ENCODE data around the gene OR5AK2. TPM values are rescaled to one million over a fixed set of nuclear protein-coding genes. Genes with fewer than 3 reads are reported as not detected.
"Not testable (repeated sequence)": the region's sequence is repeated elsewhere in the genome, so short reads cannot be mapped to it uniquely, and the experiment has no call there.

Gene OR5AK2
- total and polyA plus RNA-seq, 2 of the 8 experiments (the other 6 are each of a cell fraction or from before 2014, with no cell fraction given): not detected

DNA sequence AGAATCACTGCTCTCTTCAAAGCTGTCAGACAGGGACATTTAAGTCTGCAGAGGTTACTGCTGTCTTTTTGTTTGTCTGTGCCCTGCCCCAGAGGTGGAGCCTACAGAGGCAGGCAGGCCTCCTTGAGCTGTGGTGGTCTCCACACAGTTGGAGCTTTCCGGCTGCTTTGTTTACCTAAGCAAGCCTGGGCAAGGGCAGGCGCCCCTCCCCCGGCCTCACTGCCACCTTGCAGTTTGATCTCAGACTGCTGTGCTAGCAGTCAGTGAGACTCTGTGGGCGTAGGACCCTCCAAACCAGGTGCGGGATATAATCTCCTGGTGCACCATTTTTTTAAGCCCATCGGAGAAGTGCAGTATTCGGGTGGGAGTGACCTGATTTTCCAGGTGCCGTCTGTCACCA lies 43.2 kb upstream of the OR5AK2 start:
- H4K91ac ChIP-seq (replicated peaks; ENCODE audit: insufficient read length, low read length); H3K18ac ChIP-seq (ENCODE audit: extremely low read depth, low read length); H3K56ac ChIP-seq (replicated peaks; ENCODE audit: insufficient read length, low read depth, low read length); CTCF ChIA-PET (ENCODE audit: partially characterized antibody); FAIRE-seq; H2BK5ac ChIP-seq (ENCODE audit: low read depth, low read length); H2BK120ac ChIP-seq (replicated peaks; ENCODE audit: low read depth, low read length); H3K4ac ChIP-seq (replicated peaks; ENCODE audit: insufficient read length, low read depth, low read length); H2BK20ac ChIP-seq (ENCODE audit: low read length); H3K27me3 ChIP-seq (replicated peaks in 1 of 4; ENCODE audit: control insufficient read depth in 3 of 4, extremely low read depth in 1 of 4, insufficient read depth in 3 of 4, low read length in 3 of 4); H3K23ac ChIP-seq (ENCODE audit: insufficient read length); DNase-seq (ENCODE audit: low read depth in 1 of 2, low spot score in 2 of 2); H4K8ac ChIP-seq (ENCODE audit: extremely low read depth, insufficient read depth, low read length); H3K79me1 ChIP-seq (ENCODE audit: low read depth, low read length); H2BK15ac ChIP-seq (ENCODE audit: low read length); H3K27ac ChIP-seq (ENCODE audit: low read depth, low read length); H4K5ac ChIP-seq (ENCODE audit: insufficient read length, low read depth, low read length); H3K4me3 ChIP-seq (ENCODE audit: extremely low read depth in 1 of 4, insufficient read depth in 2 of 4, low read depth in 3 of 4, low read length in 4 of 4); H3K14ac ChIP-seq (ENCODE audit: insufficient read length); H3K23me2 ChIP-seq (ENCODE audit: low read depth, low read length); H4K20me1 ChIP-seq (replicated peaks in 1 of 2; ENCODE audit: control insufficient read depth in 1 of 2, insufficient read depth in 2 of 2, low read length in 2 of 2); H2BK12ac ChIP-seq (ENCODE audit: low read depth, low read length); H2AK5ac ChIP-seq (ENCODE audit: low read depth, low read length); POLR2A ChIA-PET (ENCODE audit: partially characterized antibody); H3K4me2 ChIP-seq (ENCODE audit: insufficient read depth in 1 of 2, low read depth in 2 of 2, low read length in 2 of 2); H3K79me2 ChIP-seq (ENCODE audit: control insufficient read depth in 1 of 2, insufficient read depth in 2 of 2, low read length in 2 of 2); H3K9ac ChIP-seq (replicated peaks in 1 of 4; ENCODE audit: extremely low read depth in 1 of 4, low read depth in 3 of 4, low read length in 3 of 4); H3K36me3 ChIP-seq (ENCODE audit: control insufficient read depth in 2 of 4, insufficient read depth in 4 of 4, low read length in 3 of 4); H3K4me1 ChIP-seq (replicated peaks in 1 of 4; ENCODE audit: control insufficient read depth in 3 of 4, insufficient read depth in 4 of 4, low read length in 3 of 4); H2AFZ ChIP-seq (ENCODE audit: low read length): not testable (repeated sequence)
- peaks cover 16 to 38% of the 10 kb centered on the region in 2 experiments; a peak in 3 of 4 replicates for H3K9me3 ChIP-seq (ENCODE audit: insufficient read depth in 2 of 2, low read depth in 1 of 2, low read length in 1 of 2)
- 83% methylated on average over 8 of the region's 8 CpGs; no CpG with 5 or more reads in 1 of the 2 experiments for WGBS, 2 experiments (ENCODE audit: extremely low coverage in 1 of 2, insufficient coverage in 1 of 2, insufficient read length in 1 of 2, insufficient replicate concordance in 2 of 2, low coverage in 1 of 2, low lambda C conversion rate in 2 of 2, missing lambda C conversion rate in 1 of 2)
